Measurements from ENCODE around the gene C2CD2. TPM values are rescaled to one million over a fixed set of nuclear protein-coding genes. Genes with fewer than 3 reads are reported as not detected.

Gene C2CD2
- total and polyA plus RNA-seq, 3 experiments from 2014 or later: 2.3 to 5.0 (median 4.3) TPM

DNA sequence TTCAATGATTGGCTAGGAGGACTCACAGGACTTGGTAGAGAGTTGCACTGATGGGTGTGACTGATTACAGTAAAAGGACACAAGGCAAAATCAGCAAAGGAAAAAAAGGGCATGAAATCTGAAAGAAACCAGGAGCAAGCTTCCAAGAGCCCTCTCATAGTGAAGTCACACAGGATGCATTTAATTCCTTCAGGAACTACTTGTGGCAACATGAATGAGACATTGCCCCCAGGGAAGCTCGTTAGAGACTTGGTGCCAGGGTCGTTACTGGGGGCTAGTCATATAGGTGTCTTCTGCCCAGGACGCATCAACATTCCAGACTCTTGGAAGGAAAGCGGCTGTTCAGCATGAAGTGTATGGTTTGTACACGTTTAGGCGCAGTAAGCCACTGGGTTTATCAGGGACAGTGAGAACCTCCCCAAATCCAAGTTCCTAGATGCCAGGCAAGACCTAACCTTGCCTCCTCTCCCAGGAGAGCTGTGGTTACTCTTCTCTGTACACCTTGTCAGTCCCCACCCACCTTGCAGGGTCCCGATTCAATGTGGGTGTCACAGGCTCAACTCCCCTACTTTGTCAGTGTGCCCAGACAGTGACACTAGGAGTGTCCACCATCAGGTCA is 26.0 kb upstream of the C2CD2 start:
- H3K36me3 Mint-ChIP-seq: peaks cover 0 to 14% (median 0%) of the 10 kb centered on the region in 3 donors
- Histone ChIP-seq H3K4me3 (ENCODE audit: low read length) (no peak overlapping the region), H3K36me3 (ENCODE audit: insufficient read depth, low read length) (no peaks in the 10 kb centered on the region), H3K27ac (ENCODE audit: low read depth, low read length) (no peak overlapping the region), H3K4me1 (ENCODE audit: insufficient read depth, low read length) (peaks cover 4% of the 10 kb centered on the region), H3K27me3 (ENCODE audit: insufficient read depth, low read length, poor library complexity, severe bottlenecking) (no peaks in the 10 kb centered on the region), H3K9me3 (ENCODE audit: low read length) (peaks cover 5% of the 10 kb centered on the region)
- peaks cover 12 to 20% (median 13%) of the 10 kb centered on the region in 5 donors for H3K9me3 Mint-ChIP-seq
- CTCF ChIA-PET: no interaction called here
- H3K4me1 Mint-ChIP-seq: peaks cover 0 to 2% (median 0%) of the 10 kb centered on the region in 3 donors
- H3K27me3 Mint-ChIP-seq: peaks cover 7 to 19% of the 10 kb centered on the region in 2 donors
- H3K4me3 Mint-ChIP-seq: no peak overlapping the region
- no peak overlapping the region for H3K27ac Mint-ChIP-seq
- POLR2A ChIA-PET: no interaction called here
- DNase-seq: no peak

DNA sequence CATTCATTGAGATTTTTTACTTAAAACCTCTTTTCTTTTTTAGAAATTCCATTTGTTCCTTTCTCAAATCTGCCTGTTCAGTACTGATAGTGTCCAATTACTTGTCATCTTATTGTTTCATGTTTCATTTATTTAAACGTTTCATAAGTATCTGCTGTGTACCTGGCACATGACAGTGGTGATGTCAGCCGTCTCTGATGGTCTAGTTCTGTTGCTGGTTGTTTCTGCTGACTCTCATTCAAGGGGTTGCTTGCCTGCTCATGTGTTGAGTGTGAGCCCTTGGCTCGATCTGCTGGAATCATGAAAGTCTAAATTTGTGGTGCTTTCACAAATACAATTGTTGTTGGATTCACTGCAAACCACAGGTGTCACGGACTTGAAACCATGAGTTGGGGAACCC is 25.5 kb upstream of the C2CD2 start:
- POLR2A ChIA-PET: no interaction called here
- Histone ChIP-seq H3K9me3 (ENCODE audit: low read length) (peaks cover 5% of the 10 kb centered on the region), H3K27ac (ENCODE audit: low read depth, low read length) (no peak overlapping the region), H3K4me1 (ENCODE audit: insufficient read depth, low read length) (peaks cover 9% of the 10 kb centered on the region), H3K27me3 (ENCODE audit: insufficient read depth, low read length, poor library complexity, severe bottlenecking) (no peaks in the 10 kb centered on the region), H3K36me3 (ENCODE audit: insufficient read depth, low read length) (no peaks in the 10 kb centered on the region), H3K4me3 (ENCODE audit: low read length) (no peak overlapping the region)
- DNase-seq: no peak
- Mint-ChIP-seq H3K36me3 (peaks cover 0 to 14% (median 0%) of the 10 kb centered on the region in 3 donors), H3K4me3 (no peak overlapping the region), H3K27ac (peak overlapping the region in 1 of 8 donors; percentile 35), H3K27me3 (peaks cover 7 to 19% of the 10 kb centered on the region in 2 donors), H3K9me3 (peaks cover 12 to 20% (median 13%) of the 10 kb centered on the region in 5 donors), H3K4me1 (peaks cover 2 to 6% (median 2%) of the 10 kb centered on the region in 3 donors)
- CTCF ChIA-PET: no interaction called here

DNA sequence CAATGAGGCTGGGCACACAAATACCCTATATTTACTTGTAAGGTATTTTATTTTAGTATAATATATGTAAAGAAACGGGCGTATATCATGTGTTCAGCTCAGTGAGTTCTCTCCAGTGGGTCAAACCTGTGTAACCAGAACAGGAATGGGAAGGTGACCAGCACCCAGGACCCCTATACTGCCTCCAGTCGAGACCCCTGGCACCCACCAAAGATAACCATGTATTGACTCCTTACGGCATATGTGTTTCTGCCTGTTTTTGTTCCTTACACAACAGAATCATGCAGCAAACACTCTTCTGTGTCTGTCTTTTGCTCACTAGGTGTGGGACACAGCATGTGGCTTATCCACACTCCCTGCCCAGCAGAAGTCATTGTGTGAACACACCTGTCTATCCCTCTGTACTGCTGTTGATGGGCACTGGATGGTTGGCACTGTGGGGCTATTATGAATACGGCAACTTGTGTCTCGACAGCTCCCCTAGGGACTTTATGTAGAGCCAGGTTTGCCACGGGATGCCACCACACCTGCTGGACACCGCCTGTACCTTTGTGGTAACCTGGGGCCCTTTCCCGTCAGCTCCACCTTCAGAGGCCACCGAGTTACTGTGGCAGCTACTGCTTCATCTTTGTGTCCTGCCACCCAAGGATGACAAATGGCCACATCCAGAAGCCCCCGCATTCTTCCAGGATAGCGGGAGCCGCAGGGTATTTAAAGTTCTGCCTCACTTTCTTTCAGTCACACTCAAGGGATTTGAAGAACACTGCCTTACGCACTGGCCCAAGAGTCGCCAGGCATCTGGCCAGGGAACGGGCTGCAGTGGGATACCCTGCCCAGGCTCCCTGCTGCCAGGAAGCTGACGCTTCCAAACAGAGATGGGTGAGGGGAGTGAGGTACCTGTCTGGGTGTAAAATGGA is 23.5 kb upstream of the C2CD2 start:
- Mint-ChIP-seq H3K9me3 (peaks cover 1 to 10% (median 8%) of the 10 kb centered on the region in 5 donors), H3K4me1 (peaks cover 7 to 13% (median 9%) of the 10 kb centered on the region in 3 donors), H3K36me3 (peaks cover 0 to 8% (median 0%) of the 10 kb centered on the region in 3 donors), H3K27ac (no peak overlapping the region), H3K27me3 (peaks cover 7 to 16% of the 10 kb centered on the region in 2 donors), H3K4me3 (no peak overlapping the region)
- Histone ChIP-seq H3K36me3 (ENCODE audit: insufficient read depth, low read length) (no peaks in the 10 kb centered on the region), H3K9me3 (ENCODE audit: low read length) (peaks cover 5% of the 10 kb centered on the region), H3K4me3 (ENCODE audit: low read length) (no peak overlapping the region), H3K4me1 (ENCODE audit: insufficient read depth, low read length) (peaks cover 17% of the 10 kb centered on the region), H3K27me3 (ENCODE audit: insufficient read depth, low read length, poor library complexity, severe bottlenecking) (no peaks in the 10 kb centered on the region), H3K27ac (ENCODE audit: low read depth, low read length) (no peak overlapping the region)
- POLR2A ChIA-PET: no interaction called here
- DNase-seq: no peak
- CTCF ChIA-PET: no interaction called here

DNA sequence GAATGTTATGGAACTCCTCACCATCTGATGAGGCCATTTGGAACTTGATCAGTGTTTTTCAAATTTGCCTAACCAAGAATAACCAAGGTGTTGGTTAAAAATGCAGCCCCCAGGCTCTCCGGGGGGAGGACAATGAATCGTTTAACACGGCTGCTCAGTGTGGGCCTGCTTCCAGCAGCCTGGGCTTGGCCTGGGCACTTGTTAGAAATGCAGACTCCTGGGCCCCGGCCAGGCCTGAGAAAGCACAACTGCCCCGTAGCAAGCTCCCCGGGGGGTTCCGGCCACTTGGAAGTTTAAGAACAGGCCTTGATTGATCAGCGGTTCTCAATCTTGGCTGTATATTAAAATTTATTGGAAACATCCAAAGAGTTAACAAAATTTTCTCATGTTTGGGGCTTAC is 22.8 kb upstream of the C2CD2 start:
- H3K4me1 Mint-ChIP-seq: peaks cover 7 to 13% (median 9%) of the 10 kb centered on the region in 3 donors
- DNase-seq: no peak
- Histone ChIP-seq H3K36me3 (ENCODE audit: insufficient read depth, low read length) (no peaks in the 10 kb centered on the region), H3K27me3 (ENCODE audit: insufficient read depth, low read length, poor library complexity, severe bottlenecking) (no peaks in the 10 kb centered on the region), H3K4me3 (ENCODE audit: low read length) (no peak overlapping the region), H3K27ac (ENCODE audit: low read depth, low read length) (no peak overlapping the region), H3K4me1 (ENCODE audit: insufficient read depth, low read length) (peaks cover 17% of the 10 kb centered on the region), H3K9me3 (ENCODE audit: low read length) (peaks cover 5% of the 10 kb centered on the region)
- H3K36me3 Mint-ChIP-seq: peaks cover 0 to 8% (median 0%) of the 10 kb centered on the region in 3 donors
- CTCF ChIA-PET: no interaction called here
- POLR2A ChIA-PET: no interaction called here
- peaks cover 0 to 8% (median 7%) of the 10 kb centered on the region in 5 donors for H3K9me3 Mint-ChIP-seq
- H3K27me3 Mint-ChIP-seq: peaks cover 7 to 14% of the 10 kb centered on the region in 2 donors
- H3K27ac Mint-ChIP-seq: no peak overlapping the region
- H3K4me3 Mint-ChIP-seq: no peak overlapping the region

DNA sequence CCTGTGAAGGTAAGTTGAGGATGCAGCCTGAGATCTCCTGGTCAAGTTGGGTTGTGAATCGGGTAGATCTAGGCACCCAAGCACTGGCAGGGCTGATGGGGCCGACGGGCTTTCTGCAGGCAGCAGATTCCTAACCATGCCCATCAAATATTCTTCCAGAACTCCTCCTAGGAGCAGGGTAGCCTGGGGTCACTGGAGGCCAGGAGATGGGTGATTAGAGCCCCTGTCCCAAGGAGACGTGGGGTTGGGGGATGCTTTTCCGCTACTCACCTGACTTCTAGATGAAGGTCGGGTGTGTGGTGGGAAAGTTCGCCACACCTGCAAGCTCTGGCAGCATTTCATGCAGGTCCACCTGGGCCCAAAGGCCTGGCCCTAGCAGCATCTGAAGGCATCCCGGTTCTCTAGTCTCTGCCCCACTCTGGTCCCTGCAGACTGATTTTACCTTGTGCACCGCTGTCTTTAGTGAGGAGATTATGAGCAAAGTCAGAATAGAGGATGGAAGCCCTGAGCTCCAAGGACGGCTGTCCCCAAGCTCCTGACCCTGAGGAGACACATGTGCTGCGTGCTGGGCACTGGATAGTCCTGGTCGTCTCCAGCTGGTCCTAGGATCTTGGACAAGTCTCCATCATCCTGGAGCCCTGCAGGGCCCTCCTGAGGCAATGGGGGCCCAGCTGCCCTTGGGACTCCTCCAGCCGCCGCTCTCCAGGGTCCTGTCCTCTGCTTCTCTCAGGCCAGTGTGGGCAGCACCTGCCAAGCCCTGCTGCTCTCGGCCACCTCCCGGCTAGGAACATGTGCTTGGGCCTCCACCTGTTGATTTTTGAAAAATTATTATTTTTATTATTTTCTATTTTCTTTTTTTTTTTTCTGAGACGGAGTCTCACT is 21.8 kb upstream of the C2CD2 start:
- H3K36me3 Mint-ChIP-seq: peaks cover 0 to 8% (median 0%) of the 10 kb centered on the region in 3 donors
- CTCF ChIA-PET: interaction anchor here (1.6 kb wide), 1 partner anchor 132 kb away, joined by 4 read pairs; no protein-coding TSS in a partner anchor
- no peak overlapping the region for H3K4me3 ChIP-seq (ENCODE audit: low read length)
- H3K9me3 Mint-ChIP-seq: peaks cover 0 to 8% (median 7%) of the 10 kb centered on the region in 5 donors
- H3K27ac Mint-ChIP-seq: no peak overlapping the region
- H3K36me3 ChIP-seq (ENCODE audit: insufficient read depth, low read length): no peaks in the 10 kb centered on the region
- peaks cover 7 to 13% (median 9%) of the 10 kb centered on the region in 3 donors for H3K4me1 Mint-ChIP-seq
- POLR2A ChIA-PET: no interaction called here
- peaks cover 7 to 9% of the 10 kb centered on the region in 2 donors for H3K27me3 Mint-ChIP-seq
- H3K9me3 ChIP-seq (ENCODE audit: low read length): peaks cover 5% of the 10 kb centered on the region
- H3K4me1 ChIP-seq (ENCODE audit: insufficient read depth, low read length): peaks cover 17% of the 10 kb centered on the region
- no peaks in the 10 kb centered on the region for H3K27me3 ChIP-seq (ENCODE audit: insufficient read depth, low read length, poor library complexity, severe bottlenecking)
- H3K27ac ChIP-seq (ENCODE audit: low read depth, low read length): no peak overlapping the region
- DNase-seq: no peak
- H3K4me3 Mint-ChIP-seq: no peak overlapping the region

DNA sequence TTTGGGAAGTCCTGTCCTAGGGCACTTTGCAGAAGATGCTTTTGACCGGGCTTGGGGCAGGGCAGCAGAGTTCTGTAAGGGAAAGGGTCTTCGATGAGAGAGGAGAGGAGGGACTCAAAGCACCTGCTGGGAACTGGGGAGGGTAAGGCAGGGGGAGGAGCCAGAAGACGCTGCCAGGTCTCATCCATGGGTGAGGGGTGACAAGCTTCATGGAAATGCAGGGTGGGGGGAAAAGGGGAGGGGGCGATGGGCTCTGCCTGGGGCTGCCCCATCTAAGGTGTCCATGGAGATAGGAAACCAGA is 20.9 kb upstream of the C2CD2 start:
- H3K27me3 Mint-ChIP-seq: peaks cover 7% of the 10 kb centered on the region in 2 donors
- peak overlapping the region in 1 of 8 donors; percentile 56 for H3K27ac Mint-ChIP-seq
- Histone ChIP-seq H3K36me3 (ENCODE audit: insufficient read depth, low read length) (no peaks in the 10 kb centered on the region), H3K9me3 (ENCODE audit: low read length) (peaks cover 5% of the 10 kb centered on the region), H3K4me3 (ENCODE audit: low read length) (no peak overlapping the region), H3K4me1 (ENCODE audit: insufficient read depth, low read length) (peaks cover 17% of the 10 kb centered on the region), H3K27ac (ENCODE audit: low read depth, low read length) (no peak overlapping the region), H3K27me3 (ENCODE audit: insufficient read depth, low read length, poor library complexity, severe bottlenecking) (no peaks in the 10 kb centered on the region)
- peaks cover 0 to 8% (median 7%) of the 10 kb centered on the region in 5 donors for H3K9me3 Mint-ChIP-seq
- H3K36me3 Mint-ChIP-seq: peaks cover 0 to 7% (median 0%) of the 10 kb centered on the region in 3 donors
- CTCF ChIA-PET: interaction anchor here (1.6 kb wide), 1 partner anchor 133 kb away, joined by 4 read pairs; no protein-coding TSS in a partner anchor
- no peak for DNase-seq
- H3K4me1 Mint-ChIP-seq: peaks cover 7 to 13% (median 9%) of the 10 kb centered on the region in 3 donors
- POLR2A ChIA-PET: no interaction called here
- H3K4me3 Mint-ChIP-seq: no peak overlapping the region

DNA sequence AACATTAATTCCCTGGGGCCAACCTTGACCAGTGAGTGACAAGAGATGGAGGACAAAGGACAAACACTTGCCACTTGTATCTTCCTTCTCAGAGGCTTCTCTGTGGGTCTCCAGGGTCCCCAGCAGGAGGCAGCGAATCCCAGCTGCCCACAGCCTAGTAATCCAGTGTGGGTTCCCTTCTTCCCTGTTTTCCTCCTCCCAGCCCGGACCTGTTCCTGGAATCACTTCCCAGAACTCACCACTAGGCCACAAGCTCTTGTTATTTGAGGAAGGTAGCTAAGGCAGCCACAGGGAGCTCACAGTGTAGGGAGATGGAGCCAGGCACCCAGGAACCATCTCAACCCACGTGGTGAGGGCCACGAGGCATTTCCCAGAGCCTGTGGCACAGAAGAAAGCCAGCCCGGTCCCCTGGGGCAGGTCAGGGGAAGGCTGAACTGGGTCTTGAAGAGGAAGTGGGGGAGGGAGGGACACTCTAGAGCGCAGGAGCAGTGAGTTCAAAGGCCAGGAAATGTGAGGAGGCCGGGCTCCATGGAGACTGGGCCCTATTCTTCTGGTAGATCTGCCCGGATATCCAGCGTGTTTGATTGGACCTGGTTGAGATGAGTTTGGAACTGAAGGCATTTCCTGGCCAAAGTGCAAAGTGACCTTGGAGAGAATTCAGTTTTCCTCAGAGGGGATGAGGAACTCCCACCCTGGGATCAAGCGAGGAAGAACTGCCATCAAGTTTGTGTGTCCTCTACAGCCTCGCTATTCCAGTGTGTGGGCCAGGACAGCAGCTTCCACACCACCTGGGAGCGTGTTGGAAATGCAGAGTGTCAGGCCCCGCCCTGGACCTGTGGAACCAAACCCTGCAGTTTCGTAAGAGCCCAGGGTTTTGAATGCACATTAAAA is 20.3 kb upstream of the C2CD2 start:
- Mint-ChIP-seq H3K27me3 (peaks cover 2% of the 10 kb centered on the region in 2 donors), H3K4me3 (peak overlapping the region in 2 of 7 donors; percentile 23 to 54), H3K9me3 (peaks cover 0 to 2% (median 2%) of the 10 kb centered on the region in 5 donors), H3K4me1 (peaks cover 7 to 13% (median 9%) of the 10 kb centered on the region in 3 donors), H3K36me3 (peaks cover 0 to under 1% (median 0%) of the 10 kb centered on the region in 3 donors), H3K27ac (peak overlapping the region in 2 of 8 donors; percentile 39 to 72)
- H3K4me3 ChIP-seq (ENCODE audit: low read length): no peak overlapping the region
- no peak overlapping the region for H3K27ac ChIP-seq (ENCODE audit: low read depth, low read length)
- ChIA-PET CTCF (no interaction called here), POLR2A (no interaction called here)
- DNase-seq: no peak
- no peaks in the 10 kb centered on the region for H3K36me3 ChIP-seq (ENCODE audit: insufficient read depth, low read length)
- H3K9me3 ChIP-seq (ENCODE audit: low read length): peaks cover under 1% of the 10 kb centered on the region
- peaks cover 17% of the 10 kb centered on the region for H3K4me1 ChIP-seq (ENCODE audit: insufficient read depth, low read length)
- H3K27me3 ChIP-seq (ENCODE audit: insufficient read depth, low read length, poor library complexity, severe bottlenecking): no peaks in the 10 kb centered on the region

Data from CD8-positive, alpha-beta memory T cell (primary cell).